T-helper 17 cell (primary cell): Measurements from ENCODE around the gene CHST14. TPM values are rescaled to one million over a fixed set of nuclear protein-coding genes. Genes with fewer than 3 reads are reported as not detected.

Source experiments
- ATAC-seq: fragments of 150-1000 bp; cut with Tn5 transposase; 2 replicates; pipeline ENCODE4 v1.10.0; 2021; ENCODE audit warnings: mild to moderate bottlenecking, moderate library complexity
- DNase-seq, 3 donors: peaks; one replicate each; pipeline versions ENCODE4 v3.0.0 to v3.0.0-alpha.2; 2020 to 2021
- H3K9me3 ChIP-seq: one replicate; pipeline ENCODE4 v1.7.0; 2013; ENCODE audit warnings: low read length, mild to moderate bottlenecking; ENCODE audit not compliant: control insufficient read depth, poor library complexity, severe bottlenecking
- H3K27ac Mint-ChIP-seq: one replicate; pipeline ENCODE4 v1.8.0; 2022; ENCODE audit warnings: mild to moderate bottlenecking, moderate library complexity, mixed read lengths
- H3K27me3 Mint-ChIP-seq: one replicate; pipeline ENCODE4 v1.8.0; 2022; ENCODE audit warnings: mixed read lengths
- H3K36me3 Mint-ChIP-seq: one replicate; pipeline ENCODE4 v1.8.0; 2022; ENCODE audit warnings: low read depth, mixed read lengths
- H3K4me1 Mint-ChIP-seq: one replicate; pipeline ENCODE4 v1.8.0; 2022; ENCODE audit warnings: mild to moderate bottlenecking, mixed read lengths
- H3K4me3 Mint-ChIP-seq: one replicate; pipeline ENCODE4 v1.8.0; 2022; ENCODE audit warnings: mild to moderate bottlenecking, moderate library complexity, mixed read lengths
- total RNA-seq, 4 donors: library from RNA in 2 of 4; stranded (reverse) in 2 of 4; gene quantifications; one replicate each; pipeline ENCODE4 v1.2.3 and lab custom pipeline; 2022 to 2026

The CHST14 gene
- total RNA-seq, 2 donors from 2014 or later: 4.4 to 7.5 TPM

GRCh38 chr15:40461958-40462357 lies 8.8 kb upstream of the CHST14 start:
- DNase-seq (no peak), ATAC-seq (no peak)
- H3K36me3 Mint-ChIP-seq: no peaks in the 10 kb centered on the region
- no peaks in the 10 kb centered on the region for H3K27me3 Mint-ChIP-seq
- no peaks in the 10 kb centered on the region for H3K9me3 ChIP-seq
- no peak overlapping the region for H3K27ac Mint-ChIP-seq
- H3K4me3 Mint-ChIP-seq: no peak overlapping the region
- H3K4me1 Mint-ChIP-seq: peaks cover 16% of the 10 kb centered on the region

DNA sequence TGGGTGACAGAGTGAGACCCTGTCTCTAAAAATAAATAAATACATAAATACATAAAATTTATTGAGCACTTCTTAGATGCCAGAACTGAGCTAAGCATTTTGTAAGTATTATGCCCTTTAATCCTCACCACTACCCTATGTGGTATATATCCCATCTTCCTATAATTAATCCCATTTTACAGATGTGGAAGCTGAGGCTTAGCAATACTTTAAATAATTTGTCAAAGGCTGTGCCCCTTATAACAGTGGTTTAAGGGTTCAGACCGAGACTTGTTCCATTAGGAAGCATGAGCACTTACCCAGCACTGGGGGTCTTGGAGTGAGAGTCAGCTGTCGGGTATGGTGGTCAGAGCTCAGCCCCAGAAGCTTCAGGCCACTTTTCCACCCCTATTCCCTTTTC lies 7.5 kb upstream of the CHST14 start:
- H3K4me3 Mint-ChIP-seq: no peak overlapping the region
- no peaks in the 10 kb centered on the region for H3K36me3 Mint-ChIP-seq
- no peak for ATAC-seq

DNA sequence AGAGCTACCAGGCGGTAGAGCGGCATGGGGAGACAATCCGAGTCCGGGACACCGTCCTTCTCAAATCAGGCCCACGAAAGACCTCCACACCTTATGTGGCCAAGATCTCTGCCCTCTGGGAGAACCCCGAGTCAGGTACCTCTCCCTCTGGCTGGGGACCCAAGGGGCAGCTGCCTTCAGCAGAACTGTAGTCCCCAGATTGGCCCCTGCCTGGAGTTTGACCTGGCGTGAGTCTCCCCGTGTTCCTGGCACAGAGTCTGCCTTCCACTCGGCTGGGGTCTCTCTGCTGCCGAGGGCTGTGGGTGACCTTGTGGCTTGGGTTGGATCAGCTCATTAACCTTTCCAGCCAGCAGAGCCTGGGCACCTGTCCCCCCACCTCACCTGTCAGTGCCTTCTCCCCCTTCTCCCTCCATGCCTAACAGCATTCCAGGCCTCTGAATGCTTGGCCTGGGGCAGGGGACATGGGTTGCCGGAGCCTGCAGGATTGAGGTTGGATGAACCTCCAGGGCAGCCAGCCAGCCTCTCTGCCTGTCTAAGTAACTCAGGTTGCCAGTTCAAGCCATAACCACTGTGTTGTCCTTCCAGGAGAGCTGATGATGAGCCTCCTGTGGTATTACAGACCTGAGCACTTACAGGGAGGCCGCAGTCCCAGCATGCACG lies 6.8 kb upstream of the CHST14 start:
- H3K9me3 ChIP-seq: no peaks in the 10 kb centered on the region
- no peak overlapping the region for H3K4me3 Mint-ChIP-seq
- H3K27me3 Mint-ChIP-seq: no peaks in the 10 kb centered on the region
- DNase-seq (no peak), ATAC-seq (no peak)
- H3K27ac Mint-ChIP-seq: no peak overlapping the region
- H3K36me3 Mint-ChIP-seq: no peaks in the 10 kb centered on the region
- peaks cover 8% of the 10 kb centered on the region for H3K4me1 Mint-ChIP-seq

More for the DNA sequence above, 7.5 kb upstream of the CHST14 start:
- H3K27ac Mint-ChIP-seq: no peak overlapping the region
- DNase-seq: no peak
- peaks cover 8% of the 10 kb centered on the region for H3K4me1 Mint-ChIP-seq
- H3K27me3 Mint-ChIP-seq: no peaks in the 10 kb centered on the region
- no peaks in the 10 kb centered on the region for H3K9me3 ChIP-seq

GRCh38 chr15:40464595-40465185 lies 6.1 kb upstream of the CHST14 start:
- H3K27me3 Mint-ChIP-seq: no peaks in the 10 kb centered on the region
- H3K4me1 Mint-ChIP-seq: peaks cover 7% of the 10 kb centered on the region
- H3K36me3 Mint-ChIP-seq: no peaks in the 10 kb centered on the region
- ATAC-seq (no peak), DNase-seq (no peak)
- no peaks in the 10 kb centered on the region for H3K9me3 ChIP-seq
- no peak overlapping the region for H3K4me3 Mint-ChIP-seq
- no peak overlapping the region for H3K27ac Mint-ChIP-seq

- no peak for DNase-seq
- Mint-ChIP-seq H3K36me3 (no peaks in the 10 kb centered on the region), H3K27me3 (no peaks in the 10 kb centered on the region), H3K4me3 (no peak overlapping the region), H3K4me1 (peaks cover 10% of the 10 kb centered on the region), H3K27ac (no peak overlapping the region)
- ATAC-seq: no peak
- H3K9me3 ChIP-seq: no peaks in the 10 kb centered on the region
These were observed 4.8 kb upstream of the CHST14 start for GRCh38 chr15:40465939-40466338.

- H3K9me3 ChIP-seq: no peaks in the 10 kb centered on the region
- Mint-ChIP-seq H3K27ac (peak overlapping the region; percentile 72), H3K4me1 (peaks cover 12% of the 10 kb centered on the region), H3K27me3 (no peaks in the 10 kb centered on the region), H3K4me3 (no peak overlapping the region), H3K36me3 (no peaks in the 10 kb centered on the region)
- ATAC-seq (no peak), DNase-seq (no peak)
These were observed 4.1 kb upstream of the CHST14 start for GRCh38 chr15:40466426-40467260.

GRCh38 chr15:40467261-40467615 lies 3.5 kb upstream of the CHST14 start:
- no peaks in the 10 kb centered on the region for H3K36me3 Mint-ChIP-seq
- DNase-seq (no peak), ATAC-seq (no peak)
- peak overlapping the region; percentile 72 for H3K27ac Mint-ChIP-seq
- no peaks in the 10 kb centered on the region for H3K9me3 ChIP-seq
- peaks cover 17% of the 10 kb centered on the region for H3K4me1 Mint-ChIP-seq
- H3K27me3 Mint-ChIP-seq: no peaks in the 10 kb centered on the region
- H3K4me3 Mint-ChIP-seq: no peak overlapping the region

- peaks cover 17% of the 10 kb centered on the region for H3K4me1 Mint-ChIP-seq
- ATAC-seq: no peak
These were observed 1.9 kb upstream of the CHST14 start for GRCh38 chr15:40468898-40469331.

GRCh38 chr15:40469776-40470390 lies 901 bp upstream of the CHST14 start:
- ATAC-seq (no peak), DNase-seq (no peak)
- Mint-ChIP-seq H3K27ac (peak overlapping the region; percentile 73), H3K4me1 (peaks cover 17% of the 10 kb centered on the region), H3K27me3 (no peaks in the 10 kb centered on the region), H3K36me3 (no peaks in the 10 kb centered on the region), H3K4me3 (peak overlapping the region; percentile 70)
- no peaks in the 10 kb centered on the region for H3K9me3 ChIP-seq

More at GRCh38 chr15:40468898-40469331, 1.9 kb upstream of the CHST14 start:
- H3K27me3 Mint-ChIP-seq: no peaks in the 10 kb centered on the region
- no peaks in the 10 kb centered on the region for H3K36me3 Mint-ChIP-seq
- H3K9me3 ChIP-seq: no peaks in the 10 kb centered on the region
- no peak overlapping the region for H3K4me3 Mint-ChIP-seq
- peak overlapping the region; percentile 73 for H3K27ac Mint-ChIP-seq
- DNase-seq: no peak

DNA sequence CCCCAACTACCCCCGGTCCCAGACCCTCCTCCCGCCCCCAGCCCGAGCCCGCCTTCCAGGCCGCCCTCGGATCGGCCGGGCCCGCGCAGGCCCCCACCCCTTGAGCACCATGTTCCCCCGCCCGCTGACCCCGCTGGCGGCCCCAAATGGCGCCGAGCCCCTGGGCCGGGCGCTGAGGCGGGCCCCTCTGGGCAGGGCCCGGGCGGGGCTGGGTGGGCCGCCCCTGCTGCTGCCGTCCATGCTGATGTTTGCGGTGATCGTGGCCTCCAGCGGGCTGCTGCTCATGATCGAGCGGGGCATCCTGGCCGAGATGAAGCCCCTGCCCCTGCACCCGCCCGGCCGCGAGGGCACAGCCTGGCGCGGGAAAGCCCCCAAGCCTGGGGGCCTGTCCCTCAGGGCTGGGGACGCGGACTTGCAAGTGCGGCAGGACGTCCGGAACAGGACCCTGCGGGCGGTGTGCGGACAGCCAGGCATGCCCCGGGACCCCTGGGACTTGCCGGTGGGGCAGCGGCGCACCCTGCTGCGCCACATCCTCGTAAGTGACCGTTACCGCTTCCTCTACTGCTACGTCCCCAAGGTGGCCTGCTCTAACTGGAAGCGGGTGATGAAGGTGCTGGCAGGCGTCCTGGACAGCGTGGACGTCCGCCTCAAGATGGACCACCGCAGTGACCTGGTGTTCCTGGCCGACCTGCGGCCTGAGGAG lies 472 bp downstream of the CHST14 start:
- peak; percentile 52 for ATAC-seq
- H3K36me3 Mint-ChIP-seq: no peaks in the 10 kb centered on the region
- no peak for DNase-seq
- no peaks in the 10 kb centered on the region for H3K27me3 Mint-ChIP-seq
- H3K4me1 Mint-ChIP-seq: peaks cover 17% of the 10 kb centered on the region
- peak overlapping the region; percentile 45 for H3K27ac Mint-ChIP-seq
- peak overlapping the region; percentile 90 for H3K4me3 Mint-ChIP-seq
- H3K9me3 ChIP-seq: no peaks in the 10 kb centered on the region

DNA sequence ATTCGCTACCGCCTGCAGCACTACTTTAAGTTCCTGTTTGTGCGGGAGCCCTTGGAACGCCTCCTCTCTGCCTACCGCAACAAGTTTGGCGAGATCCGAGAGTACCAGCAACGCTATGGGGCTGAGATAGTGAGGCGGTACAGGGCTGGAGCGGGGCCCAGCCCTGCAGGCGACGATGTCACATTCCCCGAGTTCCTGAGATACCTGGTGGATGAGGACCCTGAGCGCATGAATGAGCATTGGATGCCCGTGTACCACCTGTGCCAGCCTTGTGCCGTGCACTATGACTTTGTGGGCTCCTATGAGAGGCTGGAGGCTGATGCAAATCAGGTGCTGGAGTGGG lies 995 bp downstream of the CHST14 start:
- no peaks in the 10 kb centered on the region for H3K27me3 Mint-ChIP-seq
- no peaks in the 10 kb centered on the region for H3K9me3 ChIP-seq
- ATAC-seq (peak; percentile 40), DNase-seq (no peak)
- H3K4me3 Mint-ChIP-seq: peak overlapping the region; percentile 90
- H3K36me3 Mint-ChIP-seq: no peaks in the 10 kb centered on the region
- H3K4me1 Mint-ChIP-seq: peaks cover 14% of the 10 kb centered on the region
- H3K27ac Mint-ChIP-seq: peak overlapping the region; percentile 45

- H3K4me3 Mint-ChIP-seq: peak overlapping the region; percentile 90
- ATAC-seq (no peak), DNase-seq (no peak)
- no peaks in the 10 kb centered on the region for H3K27me3 Mint-ChIP-seq
- H3K36me3 Mint-ChIP-seq: no peaks in the 10 kb centered on the region
- no peaks in the 10 kb centered on the region for H3K9me3 ChIP-seq
- peaks cover 12% of the 10 kb centered on the region for H3K4me1 Mint-ChIP-seq
- H3K27ac Mint-ChIP-seq: peak overlapping the region; percentile 45
These were observed 1.5 kb downstream of the CHST14 start for GRCh38 chr15:40472171-40472727.
